ENCODE measurements around the gene DNAAF5. TPM values are rescaled to one million over a fixed set of nuclear protein-coding genes. Genes with fewer than 3 reads are reported as not detected.

Gene DNAAF5
- total RNA-seq, 1 experiment from 2014 or later, result 51.2 TPM

- no peak for DNase-seq (ENCODE audit: low spot score)
These were observed 107.2 kb downstream of the DNAAF5 start for GRCh38 chr7:833601-834258.

- no peak for DNase-seq (ENCODE audit: low spot score)
These were observed 107.8 kb downstream of the DNAAF5 start for GRCh38 chr7:834277-834676.

DNA sequence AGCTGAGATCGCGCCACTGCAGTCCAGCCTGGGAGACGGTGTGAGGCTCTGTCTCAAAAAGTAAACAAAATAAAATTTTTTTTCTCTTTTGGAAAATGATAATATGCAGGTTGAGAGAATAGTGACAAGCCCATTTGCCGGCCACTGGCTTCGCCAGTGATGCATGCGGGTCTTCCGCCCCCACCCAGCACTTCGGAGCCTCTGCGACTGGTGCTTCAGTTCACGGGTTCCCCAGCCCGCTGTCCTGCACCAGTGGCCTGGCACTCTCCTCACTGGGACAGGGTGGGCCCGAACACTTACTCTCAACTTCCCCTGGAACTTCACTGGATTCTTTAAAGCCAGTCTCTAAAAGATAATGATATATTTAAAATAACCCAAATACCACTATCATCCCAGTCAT lies 108.5 kb downstream of the DNAAF5 start:
- no peak for DNase-seq (ENCODE audit: low spot score)

DNA sequence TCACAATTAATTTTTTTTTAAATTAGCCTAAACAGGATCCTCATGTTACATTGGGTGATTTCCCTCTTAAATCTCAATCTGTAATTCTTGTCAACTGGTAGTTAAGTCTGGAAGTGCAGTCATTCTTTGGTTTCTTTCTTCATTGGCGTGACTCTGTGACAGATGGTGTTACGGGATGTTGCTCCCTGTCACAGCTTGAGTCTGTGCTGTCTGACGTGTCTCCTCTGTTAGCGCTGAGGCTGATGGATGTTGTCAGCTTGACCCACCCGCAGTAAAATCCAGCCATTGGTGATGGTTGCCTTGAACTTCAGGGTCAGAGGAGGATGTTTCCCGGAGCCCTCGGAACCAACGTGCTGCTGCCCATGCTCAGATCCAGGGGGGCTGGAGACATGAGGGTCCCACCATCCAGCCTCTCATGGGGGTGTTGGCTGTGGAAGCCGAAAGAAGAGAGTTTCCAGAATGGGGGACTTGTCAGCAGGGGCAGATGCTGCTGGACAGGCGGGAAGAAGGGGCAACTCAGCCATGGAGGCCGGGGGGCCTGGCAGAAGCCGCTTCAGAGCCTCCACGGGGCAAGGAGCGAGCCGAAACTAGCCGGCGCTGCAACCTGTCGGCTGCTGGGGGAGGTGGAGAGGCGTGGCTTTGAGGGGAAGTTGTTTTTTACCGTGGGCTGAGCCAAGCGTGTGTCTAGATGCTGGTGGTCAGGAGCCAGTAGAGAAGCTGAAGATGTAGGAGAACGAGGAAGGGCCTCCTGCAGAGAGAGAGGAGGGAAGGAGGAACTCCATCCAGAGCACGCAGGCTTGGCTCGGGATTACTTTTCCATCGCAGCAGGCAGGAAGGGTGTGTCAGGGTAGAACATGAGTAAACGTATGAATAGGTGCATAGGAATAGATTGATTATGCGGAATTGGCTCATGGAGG lies 109.2 kb downstream of the DNAAF5 start:
- no peak for DNase-seq (ENCODE audit: low spot score)

Other genes starting within 250 kb of the DNAAF5 start
- gene PDGFA, start 206.9 kb upstream of the DNAAF5 start, total RNA-seq (2014; rRNA removed; shearing (Covaris generic)), result 37.3 and 38.6 TPM in 2 replicates
- gene PRKAR1B, start 582 bp downstream of the DNAAF5 start, total RNA-seq (2014; rRNA removed; shearing (Covaris generic)), result 40.5 and 46.7 TPM in 2 replicates
- gene SUN1, start 105.8 kb downstream of the DNAAF5 start, total RNA-seq (2014; rRNA removed; shearing (Covaris generic)), result 157 and 180 TPM in 2 replicates
- gene GET4, start 149.9 kb downstream of the DNAAF5 start, total RNA-seq (2014; rRNA removed; shearing (Covaris generic)), result 42.0 and 50.6 TPM in 2 replicates
- 0.82 and 1.4 TPM in 2 replicates for gene ADAP1, start 228.0 kb downstream of the DNAAF5 start, total RNA-seq (2014; rRNA removed; shearing (Covaris generic))
- gene COX19, start 248.8 kb downstream of the DNAAF5 start, total RNA-seq (2014; rRNA removed; shearing (Covaris generic)), result 8.3 and 10.2 TPM in 2 replicates

Data from H4 (cell line).